GM13976 (cell line): ENCODE measurements around the gene STK17B.

Experiments
- DNase-seq: peaks from one replicate; pipeline ENCODE4 v3.0.0; 2012; ENCODE audit warnings: low spot score
- CTCF ChIP-seq: IDR thresholded peaks from 2 replicates; pipeline ENCODE4 v1.5.1; 2012; ENCODE audit warnings: borderline replicate concordance, mild to moderate bottlenecking; ENCODE audit not compliant: insufficient read depth; ENCODE audit errors: extremely low read depth, missing control alignments, control extremely low read depth
- in situ Hi-C: fragments of 300-500 bp; cut with MboI; formaldehyde crosslinking; loops from one replicate; pipeline ENCODE4 v1.12.0; 2022; ENCODE audit warnings: low sequenced_read_pairs, mixed read lengths, inconsistent platforms; ENCODE audit not compliant: unreplicated experiment

Gene STK17B

GRCh38 chr2:196170606-196171247, 651 bp downstream of the STK17B start:
- TF ChIP-seq CTCF = no peak
- DNase-seq = peak; percentile 30
- in situ Hi-C loops = loop anchor here (10.0 kb wide), 2 partner anchors 74 to 104 kb away; no protein-coding TSS in a partner anchor

- DNase-seq = peak; percentile 33
- in situ Hi-C loops = loop anchor here (10.0 kb wide), 2 partner anchors 75 to 105 kb away; no protein-coding TSS in a partner anchor
- no peak for TF ChIP-seq CTCF
Observed at GRCh38 chr2:196170213-196170605, 1.2 kb downstream of the STK17B start.

- DNase-seq = no peak
- no peak for TF ChIP-seq CTCF
- in situ Hi-C loops = no loop called here
Observed at GRCh38 chr2:196169516-196169915, 1.9 kb downstream of the STK17B start.

GRCh38 chr2:196168181-196168580, 3.2 kb downstream of the STK17B start:
- no peak for DNase-seq
- in situ Hi-C loops = no loop called here
- TF ChIP-seq CTCF = no peak

GRCh38 chr2:196167666-196168065, 3.7 kb downstream of the STK17B start:
- no peak for DNase-seq
- in situ Hi-C loops = no loop called here

GRCh38 chr2:196166876-196167275, 4.5 kb downstream of the STK17B start:
- no peak for DNase-seq
- TF ChIP-seq CTCF = no peak
- in situ Hi-C loops = no loop called here

More at GRCh38 chr2:196167666-196168065, 3.7 kb downstream of the STK17B start:
- TF ChIP-seq CTCF = no peak
